Testis (tissue), 3 donors: ENCODE measurements around the gene PSMD6. TPM values are rescaled to one million over a fixed set of nuclear protein-coding genes. Genes with fewer than 3 reads are reported as not detected.

Source experiments
- DNase-seq: peaks from one replicate; pipeline ENCODE4 v3.0.0-alpha.2; 2019
- H3K27ac ChIP-seq, 2 donors: fragments of 200-600 bp; sonication (generic); one replicate each; pipeline ENCODE4 v1.5.1; 2019
- H3K27me3 ChIP-seq: fragments of 200-600 bp; sonication (generic); one replicate; pipeline ENCODE4 v1.5.1; 2019
- H3K36me3 ChIP-seq: fragments of 200-600 bp; sonication (generic); one replicate; pipeline ENCODE4 v1.5.1; 2017; ENCODE audit warnings: low read depth; ENCODE audit errors: missing control alignments
- H3K4me1 ChIP-seq: fragments of 200-600 bp; sonication (generic); one replicate; pipeline ENCODE4 v1.5.1; 2019
- H3K4me3 ChIP-seq, 2 donors: fragments of 200-600 bp; sonication (generic); one replicate each; pipeline ENCODE4 v1.5.1; 2017 to 2019
- H3K9me3 ChIP-seq: fragments of 200-600 bp; sonication (generic); one replicate; pipeline ENCODE4 v1.5.1; 2017
- POLR2A ChIP-seq: fragments of 450-650 bp; IDR thresholded peaks from one replicate; pipeline ENCODE4 v1.6.1; 2017; ENCODE audit warnings: antibody characterized with exemption, mild to moderate bottlenecking, moderate library complexity
- WGBS, 2 donors: methylation state at CpG; one replicate each; pipeline ENCODE4 v1.1.5; 2018; 5-methylcytosine and 5-hydroxymethylcytosine counted together
- intact Hi-C: fragments of 100-400 bp; cut with DNase I; formaldehyde crosslinking; loops from one replicate; pipeline ENCODE4 v1.15.1; 2023; ENCODE audit warnings: low total_unique reads
- polyA plus RNA-seq: library from polyadenylated mRNA; stranded (reverse); fragments of 350-450 nt; fragmentation: Illumina TruSeq; extraction: RNeasy Lipid Tissue Mini Kit (QIAGEN cat#74804); gene quantifications from one replicate; pipeline ENCODE4 v1.2.3, GENCODE V29; 2014; ENCODE audit warnings: low read depth, low replicate concordance; ENCODE audit not compliant: insufficient read depth
- total RNA-seq, 2 donors: library from RNA; depleted of rRNA; stranded (reverse); fragments of >200 nt; gene quantifications; one replicate each; pipeline ENCODE4 v1.2.3, GENCODE V29; 2016
- TF ChIP-seq, protein P1 (sequence below), 3 experiments: fragments of 450-650 bp in 2 of 3; fragments of 200-600 bp in 1 of 3; sonication (generic) in 1 of 3; IDR thresholded peaks; one replicate each; pipeline ENCODE4 v1.5.1; 2016 to 2019; ENCODE audit warnings: antibody characterized with exemption in 3 of 3, mild to moderate bottlenecking in 2 of 3, moderate library complexity in 1 of 3

Gene PSMD6
- total and polyA plus RNA-seq, 3 donors from 2014 or later: 105 to 249 (median 128) TPM

DNA sequence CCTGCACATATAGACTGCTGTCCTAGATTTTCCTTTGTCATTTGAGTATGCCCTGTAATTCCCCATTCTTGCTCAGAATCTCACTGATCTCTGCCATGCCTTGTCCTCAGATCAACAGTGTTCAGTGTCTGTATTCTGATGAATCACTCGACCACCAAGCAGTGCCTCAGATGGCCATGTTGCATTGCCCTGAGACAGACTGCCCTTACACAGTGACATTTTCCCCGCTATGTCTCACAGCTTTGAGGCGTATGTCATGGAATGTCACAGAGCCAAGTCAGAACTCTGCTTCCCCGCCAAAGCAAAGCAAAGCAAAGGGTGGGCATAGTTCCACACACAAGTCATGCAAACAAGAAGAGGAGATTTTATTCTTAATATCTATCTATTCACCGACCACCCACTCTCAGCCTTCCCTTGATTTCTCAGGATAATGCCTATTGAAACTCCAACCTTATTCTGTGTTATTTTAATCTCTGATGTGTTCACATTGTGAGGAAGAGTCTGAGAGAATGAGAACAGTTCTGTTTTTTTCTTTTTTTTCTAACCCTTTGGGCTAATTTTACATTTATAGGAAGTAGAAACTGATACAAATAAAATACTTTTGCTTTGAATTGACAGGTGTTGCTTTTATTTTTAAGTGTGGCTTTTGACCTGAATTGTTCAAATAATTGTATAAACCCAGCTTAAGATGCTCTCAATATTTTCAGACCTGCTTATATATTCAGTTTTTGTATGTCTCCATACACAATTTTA lies 16.9 kb upstream of the PSMD6 start:
- H3K4me1 ChIP-seq: no peaks in the 10 kb centered on the region
- no peak overlapping the region for H3K4me3 ChIP-seq
- WGBS, 2 donors: 79 to 89% methylated on average over 5 of the region's 5 CpGs
- TF ChIP-seq POLR2A: no peak
- no peak for DNase-seq
- no peaks in the 10 kb centered on the region for H3K9me3 ChIP-seq
- intact Hi-C loops: loop anchor here (10.0 kb wide), 1 partner anchor 445 kb away; no protein-coding TSS in a partner anchor
- H3K36me3 ChIP-seq: no peaks in the 10 kb centered on the region
- no peaks in the 10 kb centered on the region for H3K27me3 ChIP-seq
- no peak overlapping the region for H3K27ac ChIP-seq

DNA sequence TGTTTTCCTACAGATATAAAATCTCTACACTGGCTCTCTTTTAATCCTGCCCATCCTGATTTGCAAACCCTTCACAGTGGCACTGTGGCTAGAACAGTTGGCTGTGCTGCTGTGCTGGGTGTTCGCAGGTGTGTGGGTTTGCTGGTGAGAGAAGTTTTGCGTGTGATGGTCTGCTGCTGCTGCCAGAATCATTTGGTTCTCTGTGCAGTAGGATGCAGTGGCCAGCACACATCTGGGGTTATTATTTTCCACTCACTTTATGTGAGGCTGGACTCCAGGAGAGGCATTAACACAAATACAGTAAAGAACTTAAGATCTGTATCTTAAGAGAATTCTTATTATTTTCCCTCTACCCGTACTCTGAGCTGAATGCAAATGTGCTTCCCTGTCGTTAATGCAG lies 16.0 kb upstream of the PSMD6 start:
- Histone ChIP-seq H3K27me3 (no peaks in the 10 kb centered on the region), H3K27ac (no peak overlapping the region), H3K9me3 (no peaks in the 10 kb centered on the region), H3K4me3 (no peak overlapping the region), H3K4me1 (no peaks in the 10 kb centered on the region), H3K36me3 (no peaks in the 10 kb centered on the region)
- DNase-seq: no peak
- intact Hi-C loops: loop anchor here (10.0 kb wide), 1 partner anchor 445 kb away; no protein-coding TSS in a partner anchor
- TF ChIP-seq, protein P1, sequence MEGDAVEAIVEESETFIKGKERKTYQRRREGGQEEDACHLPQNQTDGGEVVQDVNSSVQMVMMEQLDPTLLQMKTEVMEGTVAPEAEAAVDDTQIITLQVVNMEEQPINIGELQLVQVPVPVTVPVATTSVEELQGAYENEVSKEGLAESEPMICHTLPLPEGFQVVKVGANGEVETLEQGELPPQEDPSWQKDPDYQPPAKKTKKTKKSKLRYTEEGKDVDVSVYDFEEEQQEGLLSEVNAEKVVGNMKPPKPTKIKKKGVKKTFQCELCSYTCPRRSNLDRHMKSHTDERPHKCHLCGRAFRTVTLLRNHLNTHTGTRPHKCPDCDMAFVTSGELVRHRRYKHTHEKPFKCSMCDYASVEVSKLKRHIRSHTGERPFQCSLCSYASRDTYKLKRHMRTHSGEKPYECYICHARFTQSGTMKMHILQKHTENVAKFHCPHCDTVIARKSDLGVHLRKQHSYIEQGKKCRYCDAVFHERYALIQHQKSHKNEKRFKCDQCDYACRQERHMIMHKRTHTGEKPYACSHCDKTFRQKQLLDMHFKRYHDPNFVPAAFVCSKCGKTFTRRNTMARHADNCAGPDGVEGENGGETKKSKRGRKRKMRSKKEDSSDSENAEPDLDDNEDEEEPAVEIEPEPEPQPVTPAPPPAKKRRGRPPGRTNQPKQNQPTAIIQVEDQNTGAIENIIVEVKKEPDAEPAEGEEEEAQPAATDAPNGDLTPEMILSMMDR (IDR thresholded peaks at IDR 0.05): no peak
- TF ChIP-seq POLR2A: no peak
- WGBS, 2 donors: 81% methylated on average over 4 of the region's 4 CpGs

DNA sequence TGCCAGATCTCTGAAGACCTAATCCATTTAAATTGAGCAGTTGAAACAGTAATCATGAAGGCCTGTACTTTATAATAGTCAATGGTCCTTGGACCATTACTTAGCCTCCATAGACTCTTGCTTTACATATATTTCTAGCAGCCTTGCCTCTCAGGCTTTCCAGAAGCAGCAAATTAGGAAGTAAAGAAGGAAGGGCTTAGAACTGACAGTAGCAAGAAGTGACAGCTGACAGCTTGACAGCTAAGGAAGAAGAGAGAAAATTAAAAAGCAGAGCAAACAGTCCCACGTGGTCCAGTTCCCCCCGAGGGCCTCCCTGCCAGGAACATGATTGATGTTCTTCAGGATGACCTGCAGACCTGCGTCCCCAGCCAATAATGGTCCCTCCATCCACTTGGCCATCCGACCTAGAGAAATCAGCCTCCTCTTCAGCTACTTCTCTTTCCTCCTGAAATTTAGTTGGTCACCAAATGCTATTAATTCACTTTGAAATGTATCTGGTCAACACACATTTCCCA lies 15.0 kb upstream of the PSMD6 start:
- no peak overlapping the region for H3K4me3 ChIP-seq
- TF ChIP-seq POLR2A: no peak
- TF ChIP-seq, protein P1 (IDR thresholded peaks at IDR 0.05): no peak
- no peak for DNase-seq
- H3K36me3 ChIP-seq: no peaks in the 10 kb centered on the region
- no peaks in the 10 kb centered on the region for H3K9me3 ChIP-seq
- WGBS, 2 donors: 64 to 70% methylated on average over 4 of the region's 4 CpGs
- intact Hi-C loops: loop anchor here (10.0 kb wide), 1 partner anchor 446 kb away; no protein-coding TSS in a partner anchor
- H3K27ac ChIP-seq: no peak overlapping the region
- no peaks in the 10 kb centered on the region for H3K27me3 ChIP-seq
- H3K4me1 ChIP-seq: no peaks in the 10 kb centered on the region

- DNase-seq: no peak
- WGBS, 2 donors: 97 to 100% methylated on average over 7 of the region's 7 CpGs
- Histone ChIP-seq H3K27ac (no peak overlapping the region), H3K36me3 (no peaks in the 10 kb centered on the region), H3K4me3 (no peak overlapping the region), H3K9me3 (no peaks in the 10 kb centered on the region), H3K4me1 (no peaks in the 10 kb centered on the region), H3K27me3 (no peaks in the 10 kb centered on the region)
- TF ChIP-seq POLR2A: no peak
- TF ChIP-seq, protein P1 (IDR thresholded peaks at IDR 0.05): no peak
- intact Hi-C loops: loop anchor here (10.0 kb wide), 1 partner anchor 448 kb away; no protein-coding TSS in a partner anchor
Observed at GRCh38 chr3:64037084-64037483, 13.8 kb upstream of the PSMD6 start.

DNA sequence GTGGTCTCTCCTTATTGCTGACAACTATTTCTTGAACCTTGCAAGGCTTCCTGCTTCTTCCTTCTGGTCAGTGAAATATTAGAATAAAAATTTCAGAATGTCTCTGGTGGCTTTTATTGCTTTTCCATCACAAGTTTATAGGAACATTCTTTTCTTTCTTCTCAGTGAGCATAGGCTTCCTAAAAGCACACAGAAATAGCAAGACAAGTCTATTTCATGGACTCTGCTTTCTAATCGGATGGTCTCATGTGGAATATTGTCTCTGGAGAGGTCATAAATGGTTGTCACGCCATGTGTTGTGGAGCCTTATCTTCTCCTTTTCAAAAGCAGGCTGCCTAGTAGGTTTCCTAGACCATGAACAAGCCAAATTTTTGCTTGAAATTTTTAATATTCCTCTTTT lies 9.8 kb upstream of the PSMD6 start:
- Histone ChIP-seq H3K36me3 (no peaks in the 10 kb centered on the region), H3K4me1 (no peaks in the 10 kb centered on the region), H3K27ac (no peak overlapping the region), H3K9me3 (no peaks in the 10 kb centered on the region), H3K27me3 (no peaks in the 10 kb centered on the region), H3K4me3 (no peak overlapping the region)
- intact Hi-C loops: loop anchor here (5.0 to 10.0 kb wide), 2 partner anchors 369 to 452 kb away; no protein-coding TSS in a partner anchor
- DNase-seq: no peak
- TF ChIP-seq, protein P1 (IDR thresholded peaks at IDR 0.05): no peak
- no peak for TF ChIP-seq POLR2A
- 56 to 72% methylated on average over 2 of the region's 2 CpGs for WGBS, 2 donors
